Nephron (organoid): ENCODE results near the gene RNF167.

Experiments used
- H3K27ac Mint-ChIP-seq, 3 experiments: 2 replicates each; pipeline ENCODE4 v1.8.0; 2020; ENCODE audit warnings: mixed read lengths in 3 of 3, mild to moderate bottlenecking in 2 of 3, moderate library complexity in 1 of 3
- H3K27me3 Mint-ChIP-seq: 2 replicates; pipeline ENCODE4 v1.8.0; 2021; ENCODE audit warnings: low read depth, mild to moderate bottlenecking, moderate library complexity, mixed read lengths
- H3K36me3 Mint-ChIP-seq: 2 replicates; pipeline ENCODE4 v1.8.0; 2020; ENCODE audit warnings: low read depth, mixed read lengths
- H3K4me1 Mint-ChIP-seq: 2 replicates; pipeline ENCODE4 v1.8.0; 2020; ENCODE audit warnings: mixed read lengths
- H3K4me3 Mint-ChIP-seq, 3 experiments: 2 replicates each; pipeline ENCODE4 v1.8.0; 2020; ENCODE audit warnings: mild to moderate bottlenecking in 3 of 3, mixed read lengths in 3 of 3, moderate library complexity in 2 of 3
- H3K9me3 Mint-ChIP-seq: 2 replicates; pipeline ENCODE4 v1.8.0; 2020; ENCODE audit warnings: mixed read lengths
- CTCF ChIP-seq, 3 experiments: fragments of 200-600 bp; sonication (generic); IDR thresholded peaks; one replicate each; pipeline ENCODE4 v1.5.0; 2021; ENCODE audit warnings: antibody characterized with exemption in 3 of 3; ENCODE audit not compliant: unreplicated experiment in 3 of 3

The RNF167 gene

GRCh38 chr17:4895121-4895520 lies 44.9 kb upstream of the RNF167 start:
- Mint-ChIP-seq H3K27ac (no peak overlapping the region), H3K27me3 (no peaks in the 10 kb centered on the region), H3K4me1 (no peaks in the 10 kb centered on the region), H3K9me3 (no peaks in the 10 kb centered on the region), H3K4me3 (no peak overlapping the region), H3K36me3 (peaks cover 25% of the 10 kb centered on the region)
- TF ChIP-seq CTCF (IDR thresholded peaks at IDR 0.05; ENCODE audit: unreplicated experiment in 3 of 3), result no peak

GRCh38 chr17:4895657-4896331 lies 44.3 kb upstream of the RNF167 start:
- Mint-ChIP-seq H3K36me3 (peaks cover 22% of the 10 kb centered on the region), H3K27ac (no peak overlapping the region), H3K27me3 (no peaks in the 10 kb centered on the region), H3K9me3 (no peaks in the 10 kb centered on the region), H3K4me3 (no peak overlapping the region), H3K4me1 (no peaks in the 10 kb centered on the region)
- TF ChIP-seq CTCF (IDR thresholded peaks at IDR 0.05; ENCODE audit: unreplicated experiment in 3 of 3), result no peak

GRCh38 chr17:4896332-4897197 lies 43.5 kb upstream of the RNF167 start:
- Mint-ChIP-seq H3K27ac (no peak overlapping the region), H3K4me1 (no peaks in the 10 kb centered on the region), H3K4me3 (no peak overlapping the region), H3K27me3 (no peaks in the 10 kb centered on the region), H3K36me3 (peaks cover 22% of the 10 kb centered on the region), H3K9me3 (no peaks in the 10 kb centered on the region)
- no peak for TF ChIP-seq CTCF (IDR thresholded peaks at IDR 0.05; ENCODE audit: unreplicated experiment in 3 of 3)

GRCh38 chr17:4897198-4897687 lies 42.8 kb upstream of the RNF167 start:
- Mint-ChIP-seq H3K27me3 (no peaks in the 10 kb centered on the region), H3K36me3 (peaks cover 22% of the 10 kb centered on the region), H3K9me3 (no peaks in the 10 kb centered on the region), H3K4me1 (peaks cover 1% of the 10 kb centered on the region), H3K4me3 (no peak overlapping the region), H3K27ac (no peak overlapping the region)
- TF ChIP-seq CTCF (IDR thresholded peaks at IDR 0.05; ENCODE audit: unreplicated experiment in 3 of 3), result no peak

GRCh38 chr17:4897785-4898184 lies 42.3 kb upstream of the RNF167 start:
- Mint-ChIP-seq H3K9me3 (no peaks in the 10 kb centered on the region), H3K4me1 (peaks cover 7% of the 10 kb centered on the region), H3K36me3 (peaks cover 19% of the 10 kb centered on the region), H3K4me3 (no peak overlapping the region), H3K27me3 (no peaks in the 10 kb centered on the region), H3K27ac (no peak overlapping the region)
- no peak for TF ChIP-seq CTCF (IDR thresholded peaks at IDR 0.05; ENCODE audit: unreplicated experiment in 3 of 3)
